Nasal cavity respiratory epithelium epithelial cell of viscerocranial mucosa (primary cell): ENCODE results near the gene CABLES2. TPM values are rescaled to one million over a fixed set of nuclear protein-coding genes. Genes with fewer than 3 reads are reported as not detected.

Experiments
- total RNA-seq: library from RNA; depleted of rRNA; stranded (reverse); fragments of >200 nt; gene quantifications from 2 replicates; pipeline ENCODE4 v1.2.3, GENCODE V29; 2014

CABLES2 gene, protein sequence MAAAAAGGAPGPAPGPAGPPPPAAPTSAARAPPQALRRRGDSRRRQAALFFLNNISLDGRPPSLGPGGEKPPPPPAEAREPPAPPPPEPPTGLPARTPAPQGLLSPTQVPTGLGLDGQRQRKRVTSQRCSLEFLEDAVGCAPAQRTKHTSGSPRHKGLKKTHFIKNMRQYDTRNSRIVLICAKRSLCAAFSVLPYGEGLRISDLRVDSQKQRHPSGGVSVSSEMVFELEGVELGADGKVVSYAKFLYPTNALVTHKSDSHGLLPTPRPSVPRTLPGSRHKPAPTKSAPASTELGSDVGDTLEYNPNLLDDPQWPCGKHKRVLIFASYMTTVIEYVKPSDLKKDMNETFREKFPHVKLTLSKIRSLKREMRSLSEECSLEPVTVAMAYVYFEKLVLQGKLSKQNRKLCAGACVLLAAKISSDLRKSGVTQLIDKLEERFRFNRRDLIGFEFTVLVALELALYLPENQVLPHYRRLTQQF
- 1.0 and 3.2 TPM in 2 replicates for total RNA-seq

DNA sequence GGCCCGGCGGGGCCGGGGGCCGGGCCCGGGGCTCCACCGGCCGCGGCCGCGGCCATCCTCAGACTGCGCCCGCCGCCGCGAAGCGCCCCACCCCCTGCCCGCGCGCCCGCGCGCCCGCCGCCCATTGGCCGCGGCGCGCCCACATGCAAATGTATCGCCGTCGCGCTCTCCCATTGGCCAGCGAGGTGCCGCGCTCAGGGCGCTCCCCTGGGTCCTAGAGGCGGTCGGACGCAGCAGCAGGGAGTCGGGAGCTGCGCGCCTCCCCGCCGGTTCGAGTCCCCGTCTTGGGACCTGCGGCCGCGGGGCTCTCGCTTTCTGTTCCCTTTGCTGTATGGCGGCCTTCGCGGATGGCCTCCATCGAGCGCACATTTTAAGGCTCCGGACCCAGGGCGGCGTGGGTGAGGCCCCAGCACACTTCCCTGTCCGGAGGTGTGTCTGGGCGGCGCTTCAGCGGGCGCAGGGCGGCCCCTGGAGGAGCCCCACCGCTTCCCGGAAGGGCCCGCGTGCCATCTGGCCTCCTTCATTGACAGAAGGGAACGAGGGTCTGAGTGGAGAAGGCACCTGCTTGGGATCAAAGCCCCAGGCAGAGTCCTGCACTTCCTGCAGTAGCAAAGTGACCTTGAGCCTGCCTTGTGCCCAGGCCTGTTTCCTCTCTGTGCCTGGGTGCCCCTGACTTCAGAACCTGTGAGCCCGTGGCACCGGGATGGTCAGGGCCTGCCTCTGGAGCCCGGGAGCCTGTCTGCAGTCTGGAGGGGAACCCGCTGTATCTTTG, at the start of gene CABLES2:
CABLES2 (minus strand) TSS at position 65 of the 772 bp plus-strand sequence; CDS start at position 56, 9 bp downstream.

DNA sequence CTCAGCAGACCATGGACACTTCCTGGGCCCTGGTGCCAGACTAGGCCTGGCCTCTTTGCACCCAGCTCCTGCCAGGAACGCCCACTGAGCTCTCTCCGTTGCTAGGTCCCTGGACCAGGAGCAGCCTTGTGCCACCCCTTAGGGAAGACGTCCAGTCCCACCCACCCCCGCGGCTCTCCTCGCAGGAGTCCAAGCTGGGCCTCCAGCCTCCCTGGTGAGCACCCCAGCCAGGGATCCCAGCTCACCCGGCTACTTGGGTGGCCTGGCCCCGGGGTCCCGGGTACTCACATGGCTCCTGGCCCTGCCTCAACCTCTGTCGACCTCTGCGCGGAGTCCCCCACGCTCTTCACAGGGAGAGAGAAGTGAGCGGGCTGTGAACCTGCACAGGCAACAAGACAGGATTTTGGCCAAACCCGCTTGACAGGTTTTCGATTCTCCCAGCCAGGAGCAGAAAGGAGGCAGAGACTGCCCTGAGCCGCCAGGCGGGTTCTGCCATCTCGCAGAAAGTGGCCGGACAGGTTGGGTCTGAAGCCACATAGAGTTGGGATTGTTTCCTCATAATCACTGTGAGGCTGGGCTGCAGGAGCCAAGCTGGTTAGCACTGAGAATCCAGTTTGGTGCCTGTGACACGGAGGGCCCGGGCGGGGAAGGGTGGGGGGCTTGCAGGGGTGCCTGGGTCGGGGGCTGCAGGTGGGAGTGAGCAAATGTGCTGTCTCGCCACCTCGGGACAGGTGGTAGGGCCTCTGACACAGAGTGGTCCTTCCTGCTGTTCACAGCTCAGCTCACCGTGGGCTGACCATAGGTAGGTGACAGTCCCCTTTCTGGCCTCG, 20.3 kb upstream of the CABLES2 start, which contains the start of gene RBBP8NL:
RBBP8NL (minus strand) TSS at position 368 of the 830 bp plus-strand sequence. CDS start 7,892 bp downstream, outside the sequence.

DNA sequence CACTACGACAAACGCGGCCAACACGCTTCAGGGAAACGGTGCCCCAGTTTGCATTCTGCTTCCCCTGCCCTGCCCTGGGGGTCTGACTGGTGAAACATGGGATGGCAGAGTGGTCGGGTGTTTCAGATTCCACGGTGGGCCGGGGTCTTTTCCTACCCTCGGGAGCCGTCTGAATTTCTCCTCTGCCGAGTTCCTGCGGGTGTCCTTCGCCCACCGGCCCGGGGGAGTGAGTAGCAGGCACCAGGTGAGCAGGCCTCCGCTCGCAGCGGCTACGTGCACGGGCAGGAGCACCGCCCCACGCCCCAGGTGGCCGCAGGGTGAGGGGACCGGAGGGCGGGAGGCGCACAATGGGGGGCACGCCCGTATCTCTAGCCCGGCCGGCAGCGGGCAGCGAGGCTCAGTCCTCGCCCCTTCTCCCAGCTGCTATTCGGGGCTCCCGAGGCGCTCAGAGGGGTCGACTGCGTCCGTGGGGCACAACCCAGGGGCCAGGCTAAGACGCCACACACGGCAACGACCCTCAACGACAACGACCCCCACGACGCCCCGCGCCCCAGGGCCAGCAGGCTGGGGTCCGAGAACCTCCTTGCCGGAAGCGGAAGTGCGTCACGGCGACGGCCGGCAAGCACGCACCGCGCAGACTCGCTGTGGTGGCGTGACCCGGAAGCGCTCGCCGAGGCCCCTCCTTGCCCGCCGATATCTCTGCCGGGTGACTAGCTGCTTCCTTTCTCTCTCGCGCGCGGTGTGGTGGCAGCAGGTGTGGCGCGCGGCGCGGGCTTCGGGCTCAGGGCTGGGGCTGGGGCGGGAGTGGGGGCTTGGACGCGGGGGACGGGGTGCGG, 20.5 kb downstream of the CABLES2 start, which contains the start of gene RPS21:
RPS21 (plus strand) TSS at position 721 of the 836 bp plus-strand sequence. CDS start 236 bp downstream, outside the sequence.

DNA sequence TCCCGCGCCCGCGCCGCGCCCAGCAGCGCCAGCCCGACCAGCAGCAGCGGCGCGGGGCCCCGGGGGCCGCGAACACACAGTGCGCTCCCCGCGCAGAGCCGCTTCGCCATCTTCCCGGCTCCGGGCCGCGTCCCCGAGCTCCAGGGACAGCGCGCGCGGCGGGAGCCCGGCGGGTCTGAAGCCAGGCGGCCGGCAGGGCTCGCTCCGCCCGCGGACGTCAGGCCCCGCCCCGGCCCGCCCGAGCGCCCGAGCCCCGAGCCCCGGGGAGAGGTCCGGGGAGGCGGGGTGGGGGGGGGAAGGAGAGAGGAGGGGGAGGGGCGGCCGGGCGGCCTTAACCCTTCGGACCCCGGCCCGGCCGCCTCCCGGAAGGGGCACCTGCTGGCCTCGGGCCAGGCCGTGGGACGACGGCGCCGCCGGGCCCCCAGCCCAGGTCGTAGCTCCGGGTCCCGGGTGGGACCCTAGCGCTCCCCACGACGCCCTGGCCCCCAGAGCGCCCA, 39.9 kb downstream of the CABLES2 start, which contains the start of gene LAMA5:
LAMA5 (minus strand) TSS at position 177 of the 497 bp plus-strand sequence; CDS start at position 110, 67 bp downstream.

Other genes with a start within 250 kb of the CABLES2 start
- gene MTG2, start 224.3 kb downstream of the CABLES2 start, total RNA-seq: 19.9 and 21.2 TPM in 2 replicates
- gene HRH3, start 187.0 kb downstream of the CABLES2 start, total RNA-seq: not detected in 2 replicates
- gene OSBPL2, start 168.8 kb downstream of the CABLES2 start, total RNA-seq: 48.9 and 67.8 TPM in 2 replicates
- gene ADRM1, start 104.3 kb downstream of the CABLES2 start, total RNA-seq: 100 and 124 TPM in 2 replicates
- gene LAMA5, start 40.0 kb downstream of the CABLES2 start, total RNA-seq: 50.9 and 289 TPM in 2 replicates
- 541 and 1,127 TPM in 2 replicates for gene RPS21, start 20.2 kb downstream of the CABLES2 start, total RNA-seq
- gene RBBP8NL, start 20.3 kb upstream of the CABLES2 start, total RNA-seq: under 0.01 and 1.1 TPM in 2 replicates
- not detected in 2 replicates for gene GATA5, start 68.7 kb upstream of the CABLES2 start, total RNA-seq
- gene SLCO4A1, start 235.2 kb upstream of the CABLES2 start, total RNA-seq: 0.57 and 4.8 TPM in 2 replicates